ENCODE results near the gene SLC35E1.

- TF ChIP-seq POLR2A (IDR thresholded peaks at IDR 0.05) = no peak
- TF ChIP-seq POLR2AphosphoS5 (IDR thresholded peaks at IDR 0.05) = no peak
Measured at GRCh38 chr19:16524991-16525734, 47.1 kb downstream of the SLC35E1 start.

Data from breast epithelium (tissue), 3 donors.